HG02763 (cell line): ENCODE data around the gene MRPS9.

Experiments
- ATAC-seq: cut with Tn5 transposase; IDR thresholded peaks from one replicate; pipeline ENCODE4 v1.9.1; 2021; ENCODE audit warnings: mild to moderate bottlenecking, moderate library complexity; ENCODE audit not compliant: unreplicated experiment

The MRPS9 gene

GRCh38 chr2:105117565-105117964, 79.7 kb downstream of the MRPS9 start:
- no peak for ATAC-seq

DNA sequence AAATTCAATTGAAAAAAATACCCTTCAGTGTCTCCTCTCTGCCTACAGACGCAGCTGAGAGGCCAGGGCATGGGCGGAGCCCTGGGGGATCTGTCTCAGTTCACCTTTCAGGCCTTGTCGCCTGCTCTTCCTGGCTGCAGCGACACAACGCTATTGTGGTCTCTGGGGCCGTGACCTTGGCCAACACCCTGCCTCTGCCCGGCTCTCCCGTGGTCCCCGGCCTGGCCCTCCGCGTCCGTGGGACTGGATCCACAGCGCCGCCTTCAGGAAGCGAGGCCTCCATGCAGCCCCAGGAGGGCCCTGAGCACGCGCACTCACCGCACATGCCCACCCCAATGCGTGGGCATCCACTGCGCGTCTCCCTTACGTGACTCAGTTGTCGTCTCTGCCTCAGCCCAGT, 81.1 kb downstream of the MRPS9 start:
- ATAC-seq: no peak

GRCh38 chr2:105121434-105121833, 83.6 kb downstream of the MRPS9 start:
- no peak for ATAC-seq

DNA sequence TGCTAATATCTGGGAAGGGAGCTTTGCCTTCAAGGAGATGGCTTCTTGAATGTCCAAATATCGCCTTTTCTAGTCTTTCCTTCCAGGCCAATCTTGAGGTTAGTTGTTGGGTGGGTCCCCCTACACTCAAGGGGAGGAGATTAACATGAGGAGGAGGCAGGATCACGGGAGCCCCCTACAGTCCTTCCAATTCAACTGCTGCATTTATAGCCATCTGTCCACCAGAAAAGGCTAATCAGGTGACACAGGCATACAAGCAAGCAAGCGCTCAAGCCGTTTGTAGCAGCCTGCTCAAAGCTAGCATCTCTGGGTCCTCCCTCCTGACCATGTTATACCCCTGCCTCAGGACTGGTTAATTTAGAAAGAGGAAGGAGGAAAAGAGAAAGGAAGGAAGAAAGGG, 87.6 kb downstream of the MRPS9 start:
- no peak for ATAC-seq

GRCh38 chr2:105125920-105126319, 88.1 kb downstream of the MRPS9 start:
- ATAC-seq: no peak

DNA sequence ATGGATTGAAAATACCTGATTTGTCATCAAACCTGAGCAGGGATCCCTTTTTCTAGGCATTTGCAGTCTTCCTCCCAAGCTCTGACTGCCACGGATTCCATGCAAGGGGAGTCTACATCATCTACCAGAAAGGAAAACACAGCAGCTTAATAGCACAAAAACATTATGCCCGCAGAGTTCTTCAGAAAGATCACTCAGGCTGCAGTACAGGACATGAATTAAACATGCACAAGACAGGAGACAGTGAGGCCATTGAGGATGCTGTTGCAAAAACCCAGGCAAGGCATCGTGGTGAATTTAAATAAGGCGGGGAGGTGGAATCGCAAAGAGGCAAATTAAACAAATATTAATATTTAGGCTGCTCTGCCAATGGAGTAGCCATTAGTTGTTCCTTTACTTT, 88.5 kb downstream of the MRPS9 start:
- no peak for ATAC-seq

DNA sequence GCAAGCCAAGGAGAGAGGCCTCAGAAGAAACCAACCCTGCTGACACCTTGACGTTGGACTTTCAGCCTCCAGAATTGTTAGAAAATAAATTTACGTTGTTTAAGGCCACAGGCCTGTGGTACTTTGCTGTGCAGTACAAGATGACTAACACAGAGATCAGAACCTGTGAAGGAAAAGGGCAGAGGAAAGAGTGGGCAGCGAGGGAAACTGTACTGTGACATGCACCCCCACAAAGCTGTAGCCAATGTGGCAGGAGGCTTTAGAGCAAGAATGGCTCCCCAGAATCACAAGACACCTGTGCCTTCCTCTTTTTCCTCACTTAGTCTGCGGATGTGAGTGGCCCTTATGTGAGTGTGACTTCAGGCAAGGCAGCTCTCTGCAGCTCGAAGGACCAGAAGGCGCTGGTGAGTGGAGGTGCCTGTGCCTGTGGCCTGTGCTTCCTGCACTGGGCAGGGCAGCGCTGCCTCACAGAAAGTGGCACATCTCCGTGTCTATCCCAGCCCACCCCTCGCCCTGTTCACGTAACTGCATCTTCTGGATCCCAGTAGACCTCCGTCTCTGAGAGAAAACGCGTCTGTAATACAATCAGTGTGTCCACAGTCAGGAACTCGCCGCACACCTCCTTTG, 89.5 kb downstream of the MRPS9 start:
- no peak for ATAC-seq

DNA sequence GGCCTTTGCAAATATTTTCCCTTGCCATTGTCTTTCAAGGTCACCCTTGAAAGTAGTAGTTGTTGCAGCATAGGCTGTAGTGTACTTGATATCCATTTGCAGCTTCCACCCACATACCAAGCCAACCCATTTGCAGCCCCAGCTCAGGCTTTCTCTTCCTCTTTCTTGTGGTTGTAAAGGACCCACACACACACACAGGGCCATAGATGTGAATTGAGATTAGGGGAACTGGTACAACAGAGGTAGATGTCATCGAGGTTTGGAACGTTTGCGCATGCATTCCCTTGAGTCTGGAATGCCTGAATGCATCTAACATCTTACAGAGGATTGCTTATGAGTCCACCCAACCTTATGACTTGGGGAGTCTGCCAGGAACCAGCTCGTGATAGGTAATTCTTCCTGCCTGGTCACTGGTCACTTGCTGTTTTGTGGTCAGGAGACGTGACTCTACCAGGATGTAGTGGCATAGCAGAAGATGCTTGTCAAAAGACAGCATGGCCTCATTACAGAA, 91.9 kb downstream of the MRPS9 start:
- ATAC-seq: peak; percentile 94

DNA sequence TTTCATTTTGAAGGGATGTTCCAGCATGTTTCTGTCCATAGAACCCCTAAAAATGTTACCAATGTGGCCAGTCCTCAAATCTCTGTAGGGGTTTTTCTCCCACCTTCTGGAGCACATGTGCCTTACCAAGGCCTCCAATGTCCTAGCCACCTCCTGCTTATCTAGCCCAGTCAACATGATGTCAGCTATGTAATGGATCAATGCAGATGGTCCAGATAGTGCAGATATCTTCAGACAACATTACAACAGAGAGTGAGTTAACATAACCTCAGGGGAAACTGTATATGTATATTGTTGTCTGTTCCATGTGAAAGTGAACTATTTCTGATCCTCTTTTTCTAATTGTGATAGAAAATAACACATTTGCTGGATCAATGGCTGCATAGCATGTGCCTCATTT, 92.7 kb downstream of the MRPS9 start:
- ATAC-seq: no peak

DNA sequence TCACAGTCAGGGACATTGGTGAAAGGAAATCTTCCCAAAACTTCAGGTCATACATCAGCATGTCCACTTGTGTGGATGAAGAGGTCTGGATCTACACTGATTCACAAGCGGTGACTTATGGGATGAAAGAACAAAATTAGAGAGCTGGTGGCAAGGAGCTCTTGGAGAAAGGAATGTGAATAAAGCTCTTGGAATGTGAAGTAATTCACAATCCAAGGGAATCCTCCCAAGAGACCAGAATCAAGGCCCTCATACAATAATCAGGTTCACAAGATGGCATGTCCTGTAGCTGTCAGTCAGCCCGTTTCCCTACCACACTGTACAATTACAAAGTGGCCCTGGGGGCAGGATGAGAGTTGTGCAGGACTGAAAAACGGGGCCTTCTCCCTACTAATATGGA, 96.2 kb downstream of the MRPS9 start:
- ATAC-seq: no peak

- no peak for ATAC-seq
These were observed 97.6 kb downstream of the MRPS9 start for GRCh38 chr2:105135436-105135835.

DNA sequence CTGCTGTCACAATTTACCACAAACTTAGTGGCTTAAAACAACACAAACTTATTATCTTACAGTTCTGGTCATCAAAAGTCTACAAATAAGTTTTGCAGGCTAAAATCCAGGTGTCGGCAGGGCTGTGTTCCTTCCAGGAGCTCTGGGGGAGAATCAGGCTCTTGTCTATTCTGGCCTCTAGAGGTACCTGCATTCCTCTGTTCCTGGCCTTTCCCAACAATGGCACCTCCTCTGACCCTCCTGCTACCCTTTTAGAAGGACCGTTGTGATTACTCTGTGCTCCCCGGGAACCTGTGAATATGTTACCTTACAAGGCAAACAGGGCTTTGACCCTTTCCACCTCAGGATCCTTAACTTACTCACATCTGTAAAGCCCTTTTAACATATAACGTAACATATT, 98.5 kb downstream of the MRPS9 start:
- no peak for ATAC-seq

GRCh38 chr2:105138643-105139042, 100.8 kb downstream of the MRPS9 start:
- no peak for ATAC-seq

DNA sequence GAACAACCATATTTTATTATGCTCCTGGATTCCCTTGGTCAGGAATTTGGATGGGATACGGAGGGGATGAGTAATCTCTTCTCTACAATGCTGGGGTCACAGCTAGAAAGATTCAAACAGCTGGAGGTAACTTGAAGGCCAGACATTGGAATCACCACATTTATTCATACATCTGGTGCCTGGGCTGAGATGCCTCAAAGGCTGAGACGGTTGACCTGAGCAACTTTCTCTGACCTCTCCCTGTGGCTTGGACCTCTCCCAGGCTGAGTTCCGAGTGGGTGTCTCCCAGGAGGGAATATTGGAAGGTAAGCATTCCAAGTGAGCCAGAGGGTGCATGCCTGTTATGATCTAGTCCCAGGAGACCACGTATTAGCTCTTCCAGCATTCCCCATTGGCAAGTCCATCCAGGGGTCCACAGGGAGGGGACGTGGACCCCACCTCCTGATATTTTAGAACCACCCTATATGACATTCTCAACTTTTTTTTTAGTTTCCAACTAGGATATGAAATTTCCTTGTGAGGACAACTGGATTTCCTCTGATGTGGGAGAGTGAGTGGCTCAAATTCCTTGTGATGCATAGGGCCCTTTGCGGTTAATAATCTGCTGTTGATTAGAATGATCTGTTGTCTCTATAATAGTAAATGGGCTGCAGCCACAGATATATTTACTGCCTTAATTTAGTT, 101.8 kb downstream of the MRPS9 start:
- ATAC-seq: no peak

DNA sequence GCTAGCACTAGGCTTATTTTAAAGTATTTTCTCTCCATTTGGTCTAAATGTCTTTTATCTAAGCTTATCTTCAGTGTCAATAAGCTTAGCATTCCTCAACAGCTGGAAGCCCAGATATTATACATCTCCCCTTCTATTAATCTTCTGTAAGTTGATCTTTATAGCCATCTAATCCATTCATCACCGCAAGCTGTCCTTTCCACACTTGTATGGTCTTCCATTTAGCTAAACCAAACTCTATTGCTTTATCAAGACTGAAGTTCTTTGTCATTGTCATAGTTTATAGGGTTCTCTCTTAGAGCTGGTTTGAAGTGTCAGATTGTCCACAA, 102.3 kb downstream of the MRPS9 start:
- ATAC-seq: no peak

- no peak for ATAC-seq
These were observed 103.3 kb downstream of the MRPS9 start for GRCh38 chr2:105141099-105141614.

- ATAC-seq: no peak
These were observed 104.4 kb downstream of the MRPS9 start for GRCh38 chr2:105142239-105142638.

DNA sequence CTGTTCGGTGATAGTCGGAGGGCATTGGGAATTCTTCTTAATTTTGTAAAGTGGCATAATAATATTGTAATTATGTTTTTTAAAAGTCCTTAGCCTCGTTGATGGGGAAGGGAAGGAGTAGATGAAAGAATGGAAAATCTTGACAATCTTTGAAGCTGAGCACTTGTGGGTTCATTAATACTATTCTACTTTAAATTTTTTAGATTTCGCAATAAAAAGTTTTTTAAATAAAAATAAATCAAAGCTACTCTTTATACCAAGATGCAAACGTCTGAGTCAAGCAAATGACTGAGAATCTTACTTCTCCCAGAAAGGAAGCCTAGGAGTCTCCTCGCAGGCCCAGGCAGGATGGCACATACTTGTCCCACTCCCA, 105.2 kb downstream of the MRPS9 start:
- no peak for ATAC-seq

DNA sequence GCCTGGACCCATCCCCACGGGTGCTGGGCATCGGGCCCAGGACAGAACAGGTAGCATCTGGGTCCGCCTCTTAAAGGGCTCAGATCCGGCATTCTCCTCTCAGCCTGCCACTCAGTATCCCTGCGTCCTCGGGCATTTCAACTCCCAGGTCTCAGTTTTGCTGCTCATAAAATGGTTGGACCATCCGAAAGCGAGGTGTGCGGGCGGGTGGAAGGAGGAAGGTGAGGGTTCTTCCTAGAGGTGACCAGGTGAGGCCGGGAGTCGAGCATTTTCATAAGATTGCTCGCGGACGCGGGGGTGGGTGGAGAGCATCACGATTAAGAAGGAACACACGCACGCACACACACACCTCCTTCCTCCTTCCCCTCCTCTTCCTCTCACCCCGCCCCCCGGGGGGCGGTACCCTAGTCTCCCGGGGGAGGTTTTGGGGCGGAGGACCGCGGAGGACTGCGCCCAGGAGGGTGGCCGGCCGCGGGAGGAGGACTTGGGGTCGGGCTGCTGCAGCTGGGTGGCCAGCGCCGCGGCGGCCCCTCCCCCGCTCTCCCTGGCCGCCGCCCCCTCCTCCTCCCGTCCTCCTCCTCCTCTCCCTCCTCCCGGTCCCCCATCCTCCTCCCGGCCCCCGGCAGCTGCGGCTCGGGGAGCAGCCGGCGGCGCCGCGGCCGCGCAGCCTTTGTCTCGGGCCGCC, 105.7 kb downstream of the MRPS9 start:
- no peak for ATAC-seq

DNA sequence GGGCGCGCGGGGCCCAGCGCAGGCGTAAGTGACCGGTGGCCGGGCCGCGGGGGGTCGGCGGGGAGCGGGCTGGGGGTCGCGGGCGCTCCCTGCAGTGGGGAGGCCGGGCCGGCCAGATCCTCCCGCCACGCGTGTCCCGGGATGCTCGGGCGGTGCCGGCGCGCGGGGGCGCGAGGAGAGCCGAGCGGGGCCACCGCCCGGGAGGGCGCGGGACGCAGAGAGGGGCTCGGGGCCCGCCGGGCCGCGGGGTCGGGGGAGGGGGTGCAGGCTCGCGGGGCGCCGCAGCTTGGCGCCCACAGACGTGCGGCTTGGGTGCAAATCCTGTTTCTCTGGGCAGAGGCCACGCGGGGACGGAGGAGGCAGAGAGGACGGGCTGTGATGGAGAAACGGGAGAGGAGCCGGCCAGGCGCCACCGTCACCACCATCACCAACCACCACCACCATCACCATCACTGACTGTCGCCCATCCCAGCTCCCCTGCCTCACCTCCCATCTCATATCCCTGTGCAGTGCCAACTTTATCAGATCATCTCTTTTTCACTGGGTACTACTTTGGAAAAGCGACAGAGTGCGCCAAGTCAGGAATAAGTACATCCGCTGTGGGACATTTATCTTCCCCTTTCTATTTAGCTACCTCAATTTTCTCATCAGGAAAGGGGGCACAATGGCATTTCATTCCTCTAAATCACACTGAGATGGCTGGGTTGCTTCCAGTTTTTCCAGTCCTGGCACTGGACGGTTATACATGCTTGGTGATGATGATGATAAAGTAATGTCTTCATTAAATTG, 106.5 kb downstream of the MRPS9 start:
- ATAC-seq: no peak

GRCh38 chr2:105144941-105145300, 107.1 kb downstream of the MRPS9 start:
- ATAC-seq: no peak
